HG03095 (cell line): ENCODE data around the gene NPTN.
A peak's percentile ranks its signal among the peaks of the same experiment; 100 is the strongest.
"Not testable (repeated sequence)": the region's sequence is repeated elsewhere in the genome, so short reads cannot be mapped to it uniquely, and the experiment has no call there.

ENCODE experiments used
- ATAC-seq: cut with Tn5 transposase; IDR thresholded peaks from one replicate; pipeline ENCODE4 v1.9.1; 2021; ENCODE audit warnings: moderate library complexity; ENCODE audit not compliant: unreplicated experiment

The NPTN gene

DNA sequence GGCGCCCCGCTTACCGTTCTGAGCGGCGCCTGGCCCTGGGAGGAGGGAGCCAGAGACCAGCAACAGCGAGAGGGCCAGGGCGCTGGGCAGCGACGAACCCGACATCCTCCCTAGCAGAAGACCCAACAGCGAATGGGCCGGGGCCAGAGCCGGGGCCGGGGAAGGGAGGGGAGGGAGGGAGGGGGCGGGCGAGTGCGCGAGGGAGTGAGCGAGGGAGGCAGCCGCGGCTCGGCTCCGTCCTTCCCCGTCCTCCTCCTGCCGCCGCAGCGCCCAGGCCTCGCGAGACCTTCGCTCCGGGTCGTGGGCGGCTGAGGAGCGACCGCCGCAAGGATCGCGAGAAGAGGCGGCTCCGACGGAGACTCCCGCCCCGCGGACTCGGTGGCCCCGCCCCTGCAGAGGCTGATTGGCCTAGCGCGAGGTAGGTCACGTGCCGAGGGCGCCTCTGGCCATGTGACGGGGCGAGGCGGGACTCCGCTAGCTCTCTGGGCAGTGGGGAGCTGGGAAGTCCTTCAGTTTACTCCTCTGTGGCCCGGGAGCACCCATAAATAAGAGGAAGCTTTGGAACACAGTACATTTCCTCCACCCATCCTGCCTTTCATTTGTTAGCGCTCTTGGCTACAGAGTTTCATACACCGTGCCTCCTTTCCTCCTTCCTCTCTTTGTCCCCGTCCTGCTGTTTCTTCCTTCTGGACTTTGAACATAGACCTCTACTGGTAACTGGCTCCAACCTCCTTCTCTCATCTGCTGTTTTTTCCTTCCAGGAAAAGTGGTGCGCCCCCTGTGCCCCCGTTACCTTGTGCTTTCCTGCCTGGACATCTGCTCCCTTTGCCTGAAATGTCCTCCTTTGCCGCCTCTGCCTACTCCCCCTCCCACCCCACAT, at the start of gene NPTN:
Gene NPTN (minus strand): TSS at position 279 of the 880 bp plus-strand sequence. CDS start 174 bp downstream, at position 105.
- peak; percentile 84 for ATAC-seq

DNA sequence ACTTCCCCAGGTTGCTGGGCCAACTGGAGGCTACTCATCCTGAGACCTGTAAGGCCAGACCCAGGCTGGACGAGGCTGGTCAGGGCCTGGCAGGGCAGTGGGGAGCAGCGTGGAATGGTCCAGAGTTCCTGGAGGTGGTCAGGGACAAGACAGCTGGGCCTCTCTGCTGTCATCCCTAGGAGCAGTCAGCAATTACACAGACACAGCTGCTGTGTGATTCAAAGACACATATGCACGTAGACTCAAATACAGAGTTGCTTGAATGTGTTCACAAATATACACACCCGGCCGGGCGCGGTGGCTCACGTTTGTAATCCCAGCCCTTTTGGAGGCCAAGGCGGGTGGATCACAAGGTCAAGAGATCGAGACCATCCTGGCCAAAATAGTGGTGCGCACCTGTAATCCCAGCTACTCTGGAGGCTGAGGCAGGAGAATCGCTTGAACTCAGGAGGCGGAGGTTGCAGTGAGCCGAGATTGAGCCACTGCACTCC, 49.5 kb upstream of the NPTN start:
- ATAC-seq, result no peak

DNA sequence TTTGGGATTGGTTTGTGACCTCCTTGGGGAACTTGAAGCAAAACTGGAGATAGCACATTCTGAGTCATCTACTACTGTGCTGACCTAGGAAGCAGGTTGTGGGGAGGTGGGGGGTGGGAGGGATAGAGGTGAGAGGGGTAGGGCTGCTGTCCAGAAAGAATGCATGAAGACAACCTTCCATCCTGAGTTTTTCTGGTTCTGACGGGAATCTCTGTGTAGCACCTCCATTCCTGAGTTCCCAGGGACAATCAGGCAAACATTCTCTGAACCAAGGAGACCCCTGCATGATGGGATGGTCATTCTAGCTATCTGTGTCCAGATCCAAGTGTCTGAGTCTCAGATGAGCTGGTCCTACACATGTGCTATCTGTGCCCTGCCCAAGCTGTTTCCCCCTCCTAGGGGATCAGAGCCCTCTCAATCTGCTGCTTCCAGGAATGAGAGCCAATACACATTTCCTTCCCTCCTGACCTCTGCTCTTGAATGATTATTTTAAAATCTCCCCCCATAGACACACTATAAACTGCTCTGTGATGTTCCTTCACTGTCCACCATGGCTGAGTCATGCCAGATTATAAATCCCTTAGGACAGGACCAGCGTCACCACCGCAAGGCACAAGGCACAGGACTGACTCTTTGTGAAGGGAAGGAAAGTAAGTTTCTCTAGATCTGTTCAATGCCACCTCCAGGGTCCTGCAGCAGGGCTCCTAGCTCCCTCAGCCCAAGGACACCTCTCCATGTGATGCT, 48.8 kb upstream of the NPTN start:
- no peak for ATAC-seq

- no peak for ATAC-seq
Observed at GRCh38 chr15:73681063-73681462, 47.9 kb upstream of the NPTN start.

DNA sequence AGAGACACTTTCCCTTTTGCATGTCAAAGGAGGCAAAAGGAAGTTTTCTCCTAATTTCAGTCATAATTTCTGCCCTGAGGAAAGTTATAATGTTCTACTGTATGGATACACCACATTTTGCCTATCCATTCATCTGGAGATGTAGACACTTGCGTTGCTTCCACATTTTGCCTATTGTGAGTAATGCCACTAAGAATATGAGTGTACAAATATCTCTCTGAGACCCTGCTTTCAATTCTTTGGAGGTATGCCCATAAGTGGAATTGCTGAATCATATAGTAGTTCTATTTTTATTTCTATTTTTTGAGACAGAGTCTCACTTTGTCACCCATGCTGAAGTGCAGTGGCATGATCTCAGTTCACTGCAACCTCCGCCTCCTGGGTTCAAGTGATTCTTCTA, 47.4 kb upstream of the NPTN start:
- no peak for ATAC-seq

- no peak for ATAC-seq
Observed at GRCh38 chr15:73679964-73680363, 46.8 kb upstream of the NPTN start.

- ATAC-seq, result no peak
Observed at GRCh38 chr15:73679180-73679579, 46.0 kb upstream of the NPTN start.

- no peak for ATAC-seq
Observed at GRCh38 chr15:73678498-73678897, 45.3 kb upstream of the NPTN start.

GRCh38 chr15:73677733-73678132, 44.5 kb upstream of the NPTN start:
- ATAC-seq, result no peak

DNA sequence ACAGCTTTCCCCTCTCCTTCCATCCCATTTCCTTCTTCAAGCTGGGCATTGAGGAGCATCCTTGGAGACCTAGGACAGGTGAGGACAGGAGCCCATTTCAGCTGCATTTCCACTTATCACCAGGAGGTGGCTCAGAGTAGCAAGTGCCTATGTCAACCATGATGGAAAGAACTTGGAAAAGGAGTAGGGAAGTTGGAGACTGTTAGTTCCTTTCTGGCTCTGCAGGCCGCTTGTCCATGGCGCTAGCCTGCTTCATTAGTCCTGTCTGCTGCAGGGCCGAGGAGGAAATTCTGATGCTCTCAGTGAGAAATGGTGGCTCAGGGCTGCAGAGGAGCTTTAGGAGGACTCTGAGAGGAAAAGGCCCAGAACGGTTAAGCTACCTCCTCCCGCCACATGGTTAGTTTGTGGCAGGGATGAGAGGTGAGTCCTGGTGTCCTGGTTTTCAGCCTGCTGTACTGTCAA, 44.0 kb upstream of the NPTN start:
- no peak for ATAC-seq

DNA sequence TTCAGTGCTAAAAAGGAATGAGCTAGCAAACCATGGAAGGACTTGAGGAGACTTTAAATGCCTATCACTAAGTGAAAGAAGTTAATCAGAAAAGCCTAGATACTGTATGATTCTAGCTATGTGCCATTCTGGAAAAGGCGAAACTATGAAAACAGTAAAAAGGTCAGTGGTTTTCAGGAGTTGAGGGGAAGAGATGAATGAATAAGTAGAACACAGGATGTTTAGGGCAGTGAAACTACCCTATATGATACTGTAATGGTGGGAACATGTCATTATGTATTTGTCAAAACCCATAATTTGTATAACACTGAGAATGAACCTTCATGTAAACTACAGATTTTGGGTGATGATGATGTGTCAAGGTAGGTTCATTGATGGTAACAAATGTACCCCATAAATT, 41.4 kb upstream of the NPTN start:
- no peak for ATAC-seq

DNA sequence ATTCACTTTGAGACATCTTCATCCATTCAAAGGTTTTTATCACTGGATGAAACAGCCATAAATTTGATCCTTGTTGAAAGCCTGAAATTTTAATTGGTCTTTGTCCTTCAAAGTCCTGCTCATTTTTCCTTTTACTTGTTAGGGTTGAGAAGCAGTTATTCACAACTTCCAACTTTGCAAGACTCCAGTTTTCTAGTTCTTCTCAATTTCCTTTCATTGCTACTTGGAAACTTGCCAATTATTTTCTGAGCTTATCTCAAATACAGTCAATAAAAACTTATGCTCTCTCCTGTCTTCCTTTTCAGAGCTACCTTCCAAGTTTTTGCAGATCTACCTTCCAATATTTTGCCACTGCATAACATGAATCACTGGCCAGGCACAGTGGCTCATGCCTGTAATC, 27.3 kb upstream of the NPTN start:
- no peak for ATAC-seq

- ATAC-seq, result no peak
Observed at GRCh38 chr15:73658645-73659044, 25.5 kb upstream of the NPTN start.

- no peak for ATAC-seq
Observed at GRCh38 chr15:73655724-73656123, 22.5 kb upstream of the NPTN start.

- ATAC-seq, result no peak
Observed at GRCh38 chr15:73654659-73655058, 21.5 kb upstream of the NPTN start.

DNA sequence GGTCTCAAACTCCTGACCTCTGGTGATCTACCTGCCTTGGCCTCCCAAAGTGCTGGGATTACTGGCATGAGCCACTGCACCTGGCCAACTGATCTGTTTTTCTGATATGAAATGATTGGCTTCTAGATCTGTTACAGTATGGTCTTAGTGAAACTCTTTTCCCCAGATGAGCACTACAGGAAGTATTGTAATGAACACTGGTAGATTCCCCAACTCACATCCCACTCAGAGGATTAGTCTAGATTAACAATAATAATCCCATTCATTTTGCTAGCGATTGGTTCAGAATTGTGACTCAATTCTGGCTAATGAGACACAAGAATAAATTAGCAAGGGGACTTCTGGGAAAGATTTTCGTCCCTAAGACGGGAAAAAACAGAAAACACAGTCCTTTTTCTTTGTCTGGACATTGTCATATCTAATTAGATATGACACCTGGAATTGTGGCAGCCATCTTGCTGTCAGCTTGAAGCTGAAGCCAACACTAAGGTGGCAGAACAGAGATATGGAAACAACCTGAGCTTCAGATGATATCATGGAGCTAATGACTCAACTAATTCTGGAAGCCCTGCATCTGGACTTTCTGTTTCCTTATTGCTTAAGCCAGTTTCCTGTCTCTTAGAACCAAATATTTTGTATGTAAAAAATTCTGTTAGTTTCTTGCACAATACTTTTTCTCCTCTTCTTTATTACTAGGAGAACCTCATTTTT, 17.4 kb upstream of the NPTN start:
- ATAC-seq, result no peak

DNA sequence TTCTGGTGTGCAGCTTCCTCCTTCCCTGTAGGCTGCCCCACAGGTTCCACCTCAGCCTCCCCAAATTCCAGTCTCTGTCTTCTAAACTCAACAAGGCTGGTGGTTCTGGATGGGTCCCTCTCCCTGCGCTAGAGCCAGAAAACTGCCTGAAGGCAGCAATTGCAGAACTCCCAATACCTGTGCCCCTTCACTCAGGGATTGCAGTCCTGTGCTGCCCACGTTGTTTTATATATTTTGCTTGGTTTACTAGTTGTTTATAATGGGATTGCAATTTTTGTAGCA, 14.8 kb upstream of the NPTN start:
- no peak for ATAC-seq

DNA sequence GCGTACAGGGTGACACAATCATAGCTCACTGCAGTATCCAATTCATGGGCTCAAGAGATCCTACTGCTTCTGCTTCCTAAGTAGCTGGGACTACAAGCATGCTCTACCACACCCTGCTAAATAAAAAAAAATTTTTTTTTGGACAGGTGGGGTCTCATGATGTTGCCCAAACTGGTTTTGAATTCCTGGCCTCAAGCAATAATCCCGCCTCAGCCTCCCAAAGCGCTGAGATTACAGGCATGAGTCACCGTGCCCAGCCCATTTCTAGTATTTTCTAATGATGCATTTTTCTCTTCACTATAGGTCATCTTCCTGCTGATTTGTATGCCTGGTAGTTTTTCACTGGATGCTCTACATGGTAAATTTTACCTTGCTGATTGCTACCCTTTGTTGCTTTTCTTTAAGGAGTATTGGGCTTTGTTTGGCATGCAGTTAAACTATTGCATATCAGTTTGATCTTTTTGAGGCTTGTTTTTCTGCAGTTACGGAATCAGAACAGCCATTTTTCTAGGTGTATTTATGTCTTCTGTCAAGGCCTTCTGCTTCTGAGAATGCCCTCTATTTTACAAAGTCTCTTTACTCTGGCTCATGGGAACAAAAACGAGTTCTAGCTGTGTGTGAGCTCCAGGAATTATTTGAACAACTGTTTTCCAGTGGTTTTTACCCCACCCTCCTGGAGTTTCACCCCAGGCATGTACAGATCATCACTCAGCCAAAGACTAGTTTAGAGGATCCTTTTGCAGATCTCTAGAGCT, 14.2 kb upstream of the NPTN start:
- ATAC-seq, result no peak

DNA sequence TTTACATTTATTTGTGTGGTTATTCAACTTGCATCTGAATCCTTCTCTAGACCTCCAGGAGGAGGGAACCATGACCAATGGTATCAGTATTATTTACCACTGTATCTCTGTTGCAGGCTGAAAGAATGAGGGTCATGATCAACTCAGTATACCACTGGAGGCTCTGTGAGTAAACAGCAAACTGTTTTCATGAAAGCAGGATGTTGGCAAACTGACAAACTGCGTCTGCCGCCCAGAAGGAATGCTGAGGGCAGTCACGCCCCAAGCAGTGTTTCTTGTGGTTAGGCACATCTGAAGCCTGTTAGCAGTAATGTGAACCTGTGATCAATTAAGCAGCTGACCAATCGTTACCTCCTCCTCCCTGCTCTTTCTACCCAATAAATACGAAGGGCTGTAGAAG, 6.3 kb upstream of the NPTN start:
- ATAC-seq, result not testable (repeated sequence)

DNA sequence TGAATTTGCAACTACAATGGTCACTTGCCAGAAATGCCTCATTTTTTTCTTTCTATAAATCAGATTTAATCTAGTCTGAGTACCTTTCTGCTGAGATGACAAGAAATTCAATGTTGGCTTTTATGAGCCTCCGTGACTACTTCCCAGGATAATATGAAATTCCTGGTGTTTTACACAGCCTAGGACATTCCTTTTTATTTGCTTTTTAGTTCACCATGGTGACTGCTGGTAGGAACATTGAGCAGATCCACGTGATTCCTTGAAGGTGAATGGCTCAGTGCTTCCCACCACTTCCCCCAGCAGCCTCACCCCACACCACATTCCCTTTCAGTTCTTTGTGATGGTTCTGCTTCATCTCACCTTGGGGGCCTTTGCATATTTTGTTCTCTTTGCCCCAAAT, 4.3 kb upstream of the NPTN start:
- no peak for ATAC-seq

GRCh38 chr15:73633991-73634495, 854 bp upstream of the NPTN start:
- no peak for ATAC-seq
